Fibroblast of skin of left quadriceps (primary cell): Measurements from ENCODE around the gene PHOSPHO2.
A peak's percentile ranks its signal among the peaks of the same experiment; 100 is the strongest.

Source experiments
- DNase-seq, 2 experiments: peaks; one replicate each; pipeline ENCODE4 v3.0.0-alpha.2; 2013; ENCODE audit warnings: low read depth in 2 of 2

The PHOSPHO2 gene, protein sequence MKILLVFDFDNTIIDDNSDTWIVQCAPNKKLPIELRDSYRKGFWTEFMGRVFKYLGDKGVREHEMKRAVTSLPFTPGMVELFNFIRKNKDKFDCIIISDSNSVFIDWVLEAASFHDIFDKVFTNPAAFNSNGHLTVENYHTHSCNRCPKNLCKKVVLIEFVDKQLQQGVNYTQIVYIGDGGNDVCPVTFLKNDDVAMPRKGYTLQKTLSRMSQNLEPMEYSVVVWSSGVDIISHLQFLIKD

DNA sequence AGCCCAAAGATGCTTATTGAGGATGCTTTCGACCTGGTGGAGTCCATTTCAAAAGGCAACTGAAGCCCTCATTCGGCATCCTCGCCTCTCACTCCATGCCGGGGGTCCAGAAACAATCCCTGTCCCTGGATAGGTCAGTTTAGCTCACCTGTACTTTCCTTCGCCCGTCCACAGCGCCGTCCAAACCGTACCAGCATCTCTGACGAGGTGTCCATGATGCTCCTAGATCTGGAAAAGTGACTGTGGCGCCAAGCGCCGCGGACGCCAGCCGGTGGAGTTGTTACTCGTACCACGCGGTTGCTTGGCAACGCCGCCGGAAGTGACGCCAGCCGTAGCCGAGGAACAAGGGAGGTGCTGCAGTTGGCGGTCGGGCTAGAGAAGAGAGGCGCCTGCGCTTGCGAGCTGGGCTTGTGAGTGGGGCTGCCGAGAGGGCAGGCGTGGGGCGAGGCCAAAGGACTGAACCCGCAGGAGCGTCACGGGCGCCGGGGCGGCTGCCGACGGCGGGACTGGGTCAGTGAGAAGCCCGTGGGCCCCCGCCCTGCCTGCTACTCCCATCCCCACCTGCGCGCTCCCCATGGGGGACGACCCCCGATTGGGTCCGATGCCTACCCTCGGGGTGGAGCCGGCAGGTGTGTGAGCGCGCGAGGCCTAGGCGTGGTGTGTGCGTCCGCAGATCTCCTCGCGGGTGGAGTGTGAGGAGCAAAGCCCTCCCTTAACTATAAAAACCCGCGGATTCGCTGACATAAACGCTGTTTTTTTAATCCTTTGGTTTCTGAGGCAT, at the start of gene PHOSPHO2, which contains the start of gene CFAP210:
Gene PHOSPHO2 (plus strand): TSS at position 357 of the 781 bp plus-strand sequence. CDS start 6,503 bp downstream, outside the sequence.
Gene CFAP210 (minus strand): TSS at position 293 of the 781 bp plus-strand sequence. CDS start 78 bp downstream, at position 215.
- DNase-seq: peak; percentile 89 to 90

DNA sequence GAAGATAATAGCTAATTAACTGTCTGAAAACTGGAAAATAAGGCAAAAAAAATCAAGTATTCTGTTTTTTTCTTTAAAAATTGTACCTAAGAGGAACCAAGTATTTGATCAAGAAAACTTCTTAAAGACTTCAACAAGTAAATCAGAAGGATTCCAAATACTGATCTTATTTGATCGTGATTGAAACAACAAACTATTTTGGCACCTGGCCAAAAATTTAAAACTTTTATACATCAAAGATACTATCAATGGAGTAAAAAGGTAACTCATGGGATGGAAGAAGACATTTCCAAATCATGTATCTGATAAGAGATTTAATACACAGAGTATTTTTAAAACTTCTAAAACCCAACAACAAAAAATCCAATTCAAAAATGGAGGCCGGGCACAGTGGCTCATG, 46.8 kb upstream of the PHOSPHO2 start:
- DNase-seq: no peak

DNA sequence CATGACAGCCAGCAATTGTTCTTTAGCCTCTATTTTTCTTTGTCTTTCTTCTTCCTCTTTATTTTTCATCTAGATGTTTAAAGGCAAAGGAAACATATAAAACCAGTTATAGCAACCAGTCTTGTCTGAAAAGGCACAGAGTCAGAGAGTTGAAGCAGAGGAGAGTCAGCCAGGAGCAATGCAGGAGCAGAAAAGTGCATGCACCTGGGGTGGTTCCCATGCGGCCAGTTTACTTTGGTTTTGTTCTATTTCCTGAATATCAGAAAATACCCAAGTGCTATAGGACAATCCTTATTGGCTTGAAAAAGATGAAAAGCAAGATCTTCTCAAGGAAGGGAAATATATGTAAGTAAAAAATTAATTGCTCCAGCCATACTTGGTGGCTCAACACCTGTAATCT, 45.0 kb upstream of the PHOSPHO2 start:
- DNase-seq: no peak

DNA sequence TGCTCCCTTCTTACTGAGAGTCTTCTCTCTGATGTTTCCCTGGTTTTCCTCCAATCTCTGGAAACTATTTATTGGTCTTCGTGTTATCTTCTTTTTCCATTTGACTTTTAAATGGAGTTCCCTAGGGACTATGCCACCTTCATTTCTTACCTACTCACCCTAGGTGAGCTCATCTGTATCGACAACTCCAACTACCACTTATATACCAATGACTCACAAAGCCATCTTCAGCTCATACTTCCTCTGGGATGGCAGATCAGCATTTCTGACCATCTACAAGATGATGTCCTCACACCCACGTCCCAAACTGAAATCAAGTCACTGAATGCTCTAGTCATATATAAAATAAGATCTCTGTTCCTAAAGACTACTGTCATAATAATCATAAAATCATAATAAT, 40.6 kb upstream of the PHOSPHO2 start:
- no peak for DNase-seq

DNA sequence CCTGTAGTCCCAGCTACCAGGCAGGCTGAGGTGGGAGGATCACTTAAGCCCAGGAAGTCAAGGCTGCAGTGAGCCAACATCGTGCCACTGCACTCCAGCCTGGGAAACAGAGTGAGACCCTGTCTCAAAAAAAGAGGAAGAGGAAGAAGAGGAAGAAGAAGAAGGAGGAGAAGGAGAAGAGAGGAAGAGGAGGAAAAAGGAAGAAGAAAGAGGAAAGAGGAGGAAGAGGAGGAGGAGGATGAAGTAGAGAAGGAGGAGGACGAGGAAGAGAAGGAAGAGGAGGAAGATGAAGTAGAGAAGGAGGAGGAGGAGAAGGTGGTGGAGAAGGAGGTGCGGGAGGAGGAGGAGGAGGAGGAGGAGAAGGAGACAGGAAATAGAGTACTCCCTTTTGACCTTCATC, 38.1 kb upstream of the PHOSPHO2 start:
- DNase-seq: no peak

DNA sequence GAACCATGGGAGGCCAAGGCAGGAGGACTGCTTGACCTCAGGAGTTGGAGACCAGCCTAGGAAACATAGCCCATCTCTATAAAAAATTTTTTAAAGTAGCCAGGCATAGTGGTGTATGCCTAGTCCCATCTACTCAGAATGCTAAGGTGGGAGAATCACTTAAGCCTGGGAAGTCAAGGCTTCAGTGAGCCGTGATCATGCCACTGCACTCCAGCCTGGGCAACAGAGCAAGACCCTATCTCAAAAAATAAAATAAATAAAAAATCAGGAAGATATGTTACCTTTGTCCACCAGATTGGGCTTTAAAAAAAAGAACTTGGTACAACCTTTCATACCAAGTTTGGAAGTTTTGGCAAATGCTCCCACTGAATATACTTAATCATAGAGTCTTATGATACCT, 35.4 kb upstream of the PHOSPHO2 start:
- DNase-seq: no peak

DNA sequence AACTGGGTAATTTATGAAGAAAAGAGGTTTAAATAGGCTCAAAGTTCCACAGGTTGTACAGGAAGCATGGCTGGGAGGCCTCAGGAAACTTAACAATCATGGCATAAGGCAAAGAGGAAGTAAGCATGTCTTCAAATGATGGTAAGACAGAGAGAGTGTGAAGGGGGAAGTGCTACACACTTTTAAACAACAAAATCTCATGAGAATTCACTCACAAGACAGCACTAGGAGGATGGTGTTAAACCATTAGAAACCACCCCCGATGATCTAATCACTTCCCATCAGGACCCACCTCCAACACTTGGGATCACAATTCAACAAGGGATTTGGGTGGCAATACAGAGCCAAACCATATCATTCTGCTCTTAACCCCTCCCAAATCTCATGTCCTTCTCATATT, 34.9 kb upstream of the PHOSPHO2 start:
- no peak for DNase-seq

DNA sequence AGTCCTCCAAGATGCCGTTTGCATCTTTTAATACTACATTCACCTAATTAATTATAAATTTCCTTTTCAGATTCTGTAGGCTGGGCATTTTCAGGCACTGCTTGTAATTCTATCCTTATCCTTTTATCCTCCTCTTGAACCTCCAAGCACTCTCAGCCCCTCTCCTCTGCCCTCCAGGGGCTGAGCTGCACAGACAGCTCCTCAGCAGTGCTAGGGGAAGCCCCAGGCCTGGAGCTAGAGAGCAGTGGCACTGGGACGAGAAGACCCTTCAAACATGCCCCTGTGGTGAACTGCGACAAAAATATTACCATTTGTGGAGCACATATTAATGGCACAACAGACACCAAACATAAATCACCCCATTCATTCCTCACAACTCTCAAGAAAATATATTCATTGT, 33.0 kb upstream of the PHOSPHO2 start:
- DNase-seq: no peak

DNA sequence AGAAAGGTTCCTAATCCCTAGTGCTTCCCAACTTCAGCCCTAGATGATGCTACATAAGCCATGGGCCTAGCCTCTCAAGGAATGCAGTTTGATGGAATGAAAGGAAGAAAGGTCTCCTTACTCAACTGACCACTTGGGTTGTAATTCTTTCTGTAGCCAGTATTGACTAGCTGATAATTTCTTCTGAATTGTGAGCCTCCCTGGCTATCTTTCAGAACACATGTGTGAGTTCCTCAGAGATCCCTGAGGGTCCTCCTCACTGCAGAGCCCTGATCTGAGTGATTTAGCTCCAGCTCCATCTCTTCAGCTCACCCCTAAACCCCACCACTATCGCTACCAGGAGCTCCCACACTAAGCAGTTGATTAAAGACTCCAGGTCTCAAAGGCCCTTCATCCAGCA, 31.5 kb upstream of the PHOSPHO2 start:
- no peak for DNase-seq

DNA sequence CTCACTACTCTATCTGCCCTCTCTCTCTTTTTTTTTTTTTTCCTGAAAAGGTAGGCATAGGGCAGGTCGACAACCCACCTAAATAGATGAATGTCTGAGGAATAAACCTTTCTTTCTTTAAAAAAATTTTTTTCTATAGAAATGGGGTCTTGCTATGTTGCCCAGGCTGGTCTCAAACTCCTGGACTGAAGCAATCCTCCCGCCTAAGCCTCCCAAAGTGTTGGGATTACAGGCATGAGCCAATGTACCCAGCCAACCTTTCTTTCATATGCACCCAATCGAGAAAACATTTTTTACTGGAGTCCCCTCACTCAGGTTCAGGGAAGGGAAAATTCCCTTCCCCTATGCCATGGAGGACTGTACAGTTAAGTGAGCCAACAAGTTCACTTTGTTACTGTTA, 31.0 kb upstream of the PHOSPHO2 start:
- no peak for DNase-seq

DNA sequence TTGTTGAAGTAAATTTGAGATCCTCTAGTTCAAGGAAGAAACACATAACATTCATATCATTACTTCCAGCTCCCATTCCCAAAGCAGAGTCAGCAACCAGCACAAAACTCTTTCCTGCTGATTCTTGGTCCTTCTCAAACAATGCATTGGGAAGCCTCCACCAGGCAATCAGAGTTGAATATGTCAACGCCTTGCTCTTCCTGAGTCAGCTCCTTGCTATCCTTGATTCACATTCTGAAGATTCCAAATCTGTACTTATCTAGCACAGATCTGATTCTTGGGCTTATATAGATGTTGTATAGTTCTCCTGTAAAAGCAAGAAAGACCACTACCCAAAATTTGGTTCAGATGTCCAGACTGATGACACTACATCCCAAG, 29.7 kb upstream of the PHOSPHO2 start:
- DNase-seq: peak; percentile 26 to 28

DNA sequence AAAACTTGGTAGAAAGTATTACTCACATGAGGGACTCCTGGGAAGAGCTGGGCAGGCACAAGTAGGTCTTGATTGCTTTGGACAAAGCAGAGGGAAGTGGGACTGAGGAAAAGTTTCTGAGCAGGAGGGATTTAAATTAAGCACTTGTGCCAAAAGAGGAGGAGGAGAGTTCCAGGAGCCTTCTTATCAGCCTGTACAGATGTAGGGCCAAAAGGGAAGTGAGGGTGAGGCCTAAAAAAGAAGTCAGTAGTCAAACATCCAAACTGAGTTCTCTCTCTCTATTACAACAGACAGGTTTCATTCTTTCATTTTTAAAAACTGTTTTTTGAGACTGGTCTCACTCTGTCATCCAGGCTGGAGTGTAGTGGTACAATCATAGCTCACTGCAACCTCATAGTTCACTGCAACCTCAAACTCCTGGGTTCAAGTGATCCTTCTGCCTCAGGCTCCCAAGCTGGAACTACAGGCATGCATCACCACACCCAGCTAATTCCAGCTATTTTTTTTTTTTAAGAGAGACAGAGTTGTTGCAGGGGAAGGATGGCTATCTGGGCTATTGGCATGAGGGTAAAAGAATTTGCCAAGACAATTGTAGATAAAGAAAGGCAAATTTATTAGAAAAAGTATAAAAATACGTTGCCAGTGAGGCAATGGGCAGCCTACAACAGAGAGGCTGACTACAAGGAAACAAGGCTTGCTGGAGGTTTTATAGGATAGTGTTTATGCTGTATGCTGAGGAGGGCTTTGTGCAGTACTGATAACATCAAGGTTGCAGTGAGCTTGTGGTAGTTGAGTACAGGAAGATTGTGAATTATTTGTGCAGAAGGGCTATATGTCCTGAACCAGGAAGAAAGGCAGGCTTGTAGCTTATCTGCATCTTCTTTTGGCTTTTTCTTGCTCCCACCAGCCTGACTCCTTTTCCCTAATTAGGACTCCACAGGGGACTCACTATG, 29.0 kb upstream of the PHOSPHO2 start:
- DNase-seq: no peak

DNA sequence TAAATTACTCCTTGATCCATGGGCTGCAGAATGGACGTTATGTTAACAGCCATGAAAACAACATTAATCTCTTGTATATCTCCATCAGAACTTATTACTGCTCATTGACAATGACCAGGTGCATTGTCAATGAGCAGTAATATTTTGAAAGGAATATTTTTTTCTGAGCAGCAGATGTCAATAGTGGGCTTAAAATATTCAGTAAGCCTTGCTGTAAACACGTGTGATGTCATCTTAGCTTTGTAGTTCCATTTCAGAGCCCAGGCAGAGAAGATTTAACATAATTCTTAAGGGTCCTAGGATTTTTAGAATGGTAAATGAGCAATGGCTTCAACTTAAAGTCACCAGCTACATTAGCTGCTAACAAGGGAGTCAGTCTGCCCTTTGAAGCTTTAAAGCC, 26.7 kb upstream of the PHOSPHO2 start:
- no peak for DNase-seq

DNA sequence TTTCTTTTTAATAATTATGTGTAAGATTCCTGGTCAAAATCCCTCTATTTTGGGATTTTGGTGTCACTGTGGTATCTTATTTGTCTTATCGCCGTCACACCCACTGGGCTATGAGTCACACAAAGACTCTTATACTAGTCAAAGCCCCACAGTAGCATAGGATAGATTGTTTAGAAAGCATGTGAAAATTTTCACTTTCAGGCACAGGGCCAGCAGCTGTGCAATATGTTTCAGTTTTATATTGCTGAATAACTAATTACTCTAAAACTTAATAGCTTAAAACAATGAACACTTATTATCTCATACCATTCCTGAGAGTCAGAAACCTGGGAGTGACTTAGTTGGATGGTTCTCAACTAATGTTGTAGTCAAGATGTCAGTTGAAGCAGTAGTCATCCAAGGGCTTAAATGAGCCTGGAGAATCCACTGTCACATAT, 24.0 kb upstream of the PHOSPHO2 start:
- peak; percentile 20 to 22 for DNase-seq

DNA sequence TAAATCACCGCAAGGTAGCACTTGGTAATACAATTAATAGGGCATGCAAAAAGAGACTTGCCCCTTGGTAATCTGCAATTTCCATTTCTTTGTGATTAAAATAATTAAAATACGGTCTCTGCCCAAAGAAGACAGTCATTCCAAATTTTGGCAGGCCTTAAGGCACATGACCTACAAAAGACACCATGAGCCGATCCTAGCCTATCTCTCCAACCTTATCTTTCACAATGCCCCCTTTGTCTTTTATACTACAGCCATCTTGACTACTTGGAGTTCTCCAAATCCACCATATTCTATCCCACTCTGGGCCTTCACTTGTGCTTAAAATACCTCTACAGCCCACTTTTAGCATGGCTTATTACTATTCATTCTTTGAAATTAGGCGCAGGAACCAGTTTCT, 23.3 kb upstream of the PHOSPHO2 start:
- DNase-seq: no peak

DNA sequence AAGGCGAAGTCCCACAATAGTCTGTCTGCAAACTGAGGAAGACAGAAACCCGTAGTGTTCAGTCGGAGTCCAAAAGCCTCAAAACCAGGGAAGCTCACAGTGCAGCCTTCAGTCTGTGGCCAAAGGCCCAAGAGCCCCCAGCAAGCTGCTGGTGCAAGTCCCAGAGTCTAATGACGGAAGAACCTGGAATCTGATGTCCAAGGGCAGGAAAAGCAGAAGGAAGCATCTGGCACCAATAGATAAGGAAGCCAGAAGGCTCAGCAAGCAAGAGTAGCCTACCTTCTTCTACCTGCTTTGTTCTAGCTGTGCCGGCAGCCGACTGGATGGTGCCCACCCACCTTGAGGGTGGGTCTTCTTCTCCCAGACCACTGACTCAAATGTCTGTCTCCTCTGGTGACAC, 21.9 kb upstream of the PHOSPHO2 start:
- DNase-seq: no peak

DNA sequence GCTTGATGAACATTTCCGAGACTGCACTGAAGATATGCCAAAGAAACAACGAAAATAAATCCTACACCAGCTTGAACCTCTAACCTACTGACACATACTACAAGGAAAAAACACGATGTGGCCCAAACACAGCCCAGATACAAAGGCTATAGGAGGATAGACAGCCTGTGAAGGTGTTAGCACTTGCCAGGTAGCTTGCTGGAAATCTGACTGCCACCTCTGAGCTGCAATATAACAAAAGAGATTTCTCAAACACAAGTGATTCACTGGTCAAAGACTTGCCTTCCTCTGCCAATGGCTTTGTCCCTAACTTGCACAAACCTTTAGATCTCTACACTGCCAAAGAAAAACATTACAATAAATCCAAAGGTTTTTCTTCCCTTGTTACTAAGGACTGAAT, 21.2 kb upstream of the PHOSPHO2 start:
- DNase-seq: no peak

DNA sequence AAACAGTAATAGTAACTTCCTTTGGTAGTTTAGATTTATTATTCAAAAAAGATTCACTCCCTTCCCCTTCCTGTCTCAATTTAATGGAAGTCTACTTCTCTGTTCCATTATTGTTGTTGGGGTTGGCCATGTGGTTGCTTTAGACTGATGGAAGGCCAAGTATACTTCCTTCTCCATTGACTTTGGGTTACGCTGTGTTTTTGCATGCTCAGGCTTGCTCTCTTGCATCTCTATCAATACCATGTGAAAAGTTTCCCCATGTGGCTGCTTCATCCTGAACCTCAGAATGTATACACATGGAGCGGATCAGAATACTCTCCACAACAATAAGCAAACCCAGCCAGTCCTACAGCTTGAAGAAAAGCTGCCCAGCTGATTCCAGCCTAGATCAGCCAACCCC, 20.3 kb upstream of the PHOSPHO2 start:
- DNase-seq: no peak

DNA sequence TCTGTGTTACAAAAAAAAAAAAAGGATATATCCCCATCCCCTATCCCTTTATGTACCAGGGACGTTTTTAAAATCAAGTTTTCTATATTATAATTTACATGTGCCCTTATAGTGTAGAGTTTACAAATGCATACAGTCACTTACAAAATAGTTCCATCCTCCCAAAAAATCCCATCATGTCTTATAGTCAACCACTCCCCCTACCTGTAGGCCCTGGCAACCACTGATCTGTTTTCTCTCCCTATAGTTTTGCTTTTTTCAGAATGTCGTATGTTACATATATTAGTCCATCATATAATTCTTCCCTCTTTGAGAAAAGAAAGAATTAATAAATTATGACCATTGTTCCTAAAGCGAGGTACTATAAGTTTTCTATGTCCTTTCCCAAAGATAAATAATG, 17.9 kb upstream of the PHOSPHO2 start:
- no peak for DNase-seq

DNA sequence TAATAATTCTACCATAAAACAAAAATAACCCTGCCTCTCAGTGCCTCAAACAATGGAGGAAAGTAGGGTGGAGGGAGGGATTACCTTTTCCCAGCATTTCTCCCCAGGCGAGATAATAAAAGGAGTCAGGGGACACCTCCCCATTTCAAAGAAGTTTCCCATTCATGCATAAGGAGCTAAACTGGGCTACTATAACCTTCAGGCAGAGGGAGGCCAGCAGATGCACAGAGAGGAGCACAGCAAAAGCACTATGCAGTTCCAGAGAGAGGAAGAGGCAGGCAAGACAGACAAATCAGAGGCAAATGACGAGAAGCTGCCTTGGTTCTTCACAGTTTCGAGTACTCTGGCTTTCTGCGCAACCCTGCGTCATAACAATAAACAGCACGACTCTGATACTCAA, 17.4 kb upstream of the PHOSPHO2 start:
- no peak for DNase-seq

DNA sequence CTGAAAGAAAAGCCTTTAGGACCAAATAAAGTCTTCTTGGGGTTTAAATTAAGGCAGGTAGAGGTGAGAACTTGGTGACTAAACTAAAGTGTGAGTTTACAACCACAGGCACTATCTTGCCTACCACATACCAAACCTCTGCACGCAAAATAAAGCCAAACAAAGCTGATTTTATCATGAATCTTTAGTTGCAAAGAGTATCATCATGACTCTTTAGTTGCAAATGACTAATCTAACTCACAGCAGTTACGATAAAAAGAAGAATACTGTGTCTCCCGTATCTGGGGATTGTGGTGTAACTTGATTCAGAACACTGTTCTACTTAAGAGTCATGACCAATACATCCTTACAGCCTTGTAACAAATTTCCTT, 11.2 kb upstream of the PHOSPHO2 start:
- no peak for DNase-seq

DNA sequence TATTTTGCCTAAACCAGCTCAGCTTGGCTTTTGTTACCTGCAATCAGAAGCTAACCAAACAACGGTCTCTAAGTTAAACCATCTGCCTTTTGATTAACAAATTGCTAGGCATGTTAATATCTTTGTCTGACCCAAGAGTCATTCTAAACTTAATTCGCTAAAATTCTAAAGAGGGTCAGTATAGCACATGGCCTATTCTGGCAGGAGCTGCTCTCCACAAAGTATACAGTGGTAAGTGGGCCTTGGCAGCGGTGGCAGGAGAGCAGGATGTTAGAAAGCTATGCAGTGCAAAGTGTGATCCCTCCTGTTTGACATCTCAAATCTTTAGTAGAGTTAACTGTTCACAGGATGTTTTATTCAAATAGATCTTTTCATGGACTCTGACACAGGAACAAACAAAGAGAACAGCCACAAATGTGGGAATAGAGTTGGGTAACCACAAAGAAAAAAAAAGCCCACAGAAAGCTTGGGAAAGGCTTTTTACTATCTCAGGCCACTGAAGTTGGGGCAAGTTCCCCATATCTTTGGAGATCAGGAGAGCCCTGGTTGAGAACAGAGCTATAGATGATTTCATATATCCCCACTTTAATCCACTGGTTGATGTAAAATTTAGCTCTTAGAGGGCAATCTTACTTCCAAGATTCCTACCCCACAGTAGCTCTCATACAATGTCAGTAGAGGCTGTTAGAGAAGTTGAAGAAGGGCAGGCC, 10.7 kb upstream of the PHOSPHO2 start:
- DNase-seq: no peak
